ENCODE data around the gene NOP14. TPM values are rescaled to one million over a fixed set of nuclear protein-coding genes. Genes with fewer than 3 reads are reported as not detected.

The NOP14 gene
- total and polyA plus RNA-seq, 2 donors (not counting 1 experiment from before 2014, with no cell fraction given) = 9.1 to 30.4 TPM

- no peaks in the 10 kb centered on the region for H3K9me3 Mint-ChIP-seq (ENCODE audit: insufficient read depth)
- Histone ChIP-seq H3K27me3 (replicated peaks in 1 of 4; ENCODE audit: control extremely low read depth in 1 of 4, control insufficient read depth in 3 of 4, insufficient read depth in 4 of 4, low read length in 3 of 4) (no peaks in the 10 kb centered on the region), H3K4me3 (ENCODE audit: control extremely low read depth in 1 of 5, extremely low read depth in 1 of 5, insufficient read depth in 1 of 5, low read depth in 2 of 5, low read length in 4 of 5) (peak overlapping the region in 3 of 5 experiments; percentile 4 to 29 (median 15)), H4K20me1 (ENCODE audit: control insufficient read depth, insufficient read depth, low read length, poor library complexity, severe bottlenecking) (peaks cover 68% of the 10 kb centered on the region), H3K79me2 (ENCODE audit: control insufficient read depth, insufficient read depth, low read length) (peaks cover 27% of the 10 kb centered on the region), H3K9ac (ENCODE audit: low read length) (peak overlapping the region; percentile 35), H3K9me3 (ENCODE audit: control extremely low read depth in 1 of 3, control insufficient read depth in 2 of 3, insufficient read depth in 1 of 3, low read length in 2 of 3) (no peaks in the 10 kb centered on the region), H3K4me1 (ENCODE audit: control insufficient read depth in 2 of 2, insufficient read depth in 2 of 2, low read length in 2 of 2) (peaks cover 39 to 54% of the 10 kb centered on the region in 2 donors), H3K27ac (ENCODE audit: low read length in 2 of 2) (peak overlapping the region; percentile 86 to 92), H3K4me2 (replicated peaks; ENCODE audit: low read depth, low read length, poor library complexity, severe bottlenecking) (peak overlapping the region; percentile 79), H2AFZ (ENCODE audit: insufficient read depth, low read depth, low read length, poor library complexity, severe bottlenecking) (peak overlapping the region; percentile 19), H3K36me3 (replicated peaks in 1 of 2; ENCODE audit: control extremely low read depth in 1 of 2, control insufficient read depth in 1 of 2, extremely low read depth in 1 of 2, insufficient read depth in 2 of 2, low read length in 1 of 2) (peaks cover 0 to 48% of the 10 kb centered on the region in 2 experiments)
- ChIA-PET CTCF (interaction anchor here (1.0 to 1.8 kb wide), 3 partner anchors 10 to 168 kb away, joined by 3 to 5 read pairs (median 5); no protein-coding TSS in a partner anchor), POLR2A (interaction anchor here (0.6 kb wide), 1 partner anchor 378 kb away, joined by 3 read pairs; no protein-coding TSS in a partner anchor)
- TF ChIP-seq CTCF (IDR thresholded peaks at IDR 0.05) (peak; percentile 54), EZH2 (IDR thresholded peaks at IDR 0.05; ENCODE audit: borderline replicate concordance, insufficient read depth, low read depth, low read length, poor library complexity, severe bottlenecking) (no peak)
- WGBS (ENCODE audit: insufficient coverage) = 22% methylated on average over 36 of the region's 38 CpGs
- H3K4me3 Mint-ChIP-seq = peak overlapping the region; percentile 79
- H3K27ac Mint-ChIP-seq = peak overlapping the region; percentile 96
- intact Hi-C loops (cut with micrococcal nuclease) = loop anchor here (1.0 to 10.0 kb wide), 8 partner anchors 9 to 447 kb away; no protein-coding TSS in a partner anchor
- ATAC-seq (ENCODE audit: low read depth) (peak; percentile 73), DNase-seq (peak; percentile 93)
- H3K4me1 Mint-ChIP-seq = peaks cover 42% of the 10 kb centered on the region
- no peaks in the 10 kb centered on the region for H3K27me3 Mint-ChIP-seq
These were observed 31.5 kb downstream of the NOP14 start for GRCh38 chr4:2931512-2932301.
